Measurements from ENCODE around the gene POU4F2. TPM values are rescaled to one million over a fixed set of nuclear protein-coding genes. Genes with fewer than 3 reads are reported as not detected.

POU4F2 gene
- total RNA-seq, 1 experiment from 2014 or later, result not detected

- no peak overlapping the region for H3K56ac ChIP-seq (ENCODE audit: insufficient read length, low read depth, low read length)
- no peak overlapping the region for H3K27ac ChIP-seq (ENCODE audit: insufficient read length, low read depth, low read length)
- H2BK12ac ChIP-seq (ENCODE audit: insufficient read length, low read depth, low read length), result no peak overlapping the region
- H3K27me3 ChIP-seq (ENCODE audit: insufficient read depth, low read length), result peaks cover 88% of the 10 kb centered on the region
- H3K27me3 Mint-ChIP-seq (ENCODE audit: low read depth), result peaks cover 99% of the 10 kb centered on the region
- no peak overlapping the region for H3K23ac ChIP-seq (ENCODE audit: insufficient read length, low read depth, low read length)
- no peak overlapping the region; a peak in 1 of 7 replicates for H3K27ac Mint-ChIP-seq
- H3K14ac ChIP-seq (ENCODE audit: insufficient read depth, low read length), result no peak overlapping the region
- no peak overlapping the region for H3K4ac ChIP-seq (ENCODE audit: low read depth, low read length)
- WGBS (ENCODE audit: extremely low coverage, insufficient read length, low lambda C conversion rate), result no CpG with 5 or more reads among the region's 4 CpGs
- no peak overlapping the region for H4K91ac ChIP-seq (ENCODE audit: insufficient read length, low read depth, low read length)
- no peak overlapping the region; a peak in 1 of 5 replicates for H3K4me3 Mint-ChIP-seq
- H3K9ac ChIP-seq (ENCODE audit: extremely low read depth, insufficient read length, low read length), result no peak overlapping the region
- H3K4me2 ChIP-seq (ENCODE audit: insufficient read depth, insufficient read length, low read length), result no peak overlapping the region
- H3K4me1 Mint-ChIP-seq, result peaks cover 13 to 32% of the 10 kb centered on the region in 2 experiments
- no peaks in the 10 kb centered on the region for H3K4me1 ChIP-seq (ENCODE audit: insufficient read depth, low read length)
- DNase-seq, result no peak
- no peak overlapping the region for H3T11ph ChIP-seq (ENCODE audit: low read length)
- H4K8ac ChIP-seq (replicated peaks; ENCODE audit: insufficient read length, low read depth, low read length), result no peak overlapping the region
- no peak overlapping the region for H2BK15ac ChIP-seq (ENCODE audit: low read depth, low read length)
- no peak overlapping the region for H2AK5ac ChIP-seq (ENCODE audit: insufficient read length, low read length)
- no peak overlapping the region for H4K5ac ChIP-seq (ENCODE audit: insufficient read length, low read depth, low read length)
- H2AFZ ChIP-seq (ENCODE audit: low read length), result no peak overlapping the region
- peaks cover 0 to 2% (median 0%) of the 10 kb centered on the region in 3 experiments; a peak in 2 of 7 replicates for H3K36me3 Mint-ChIP-seq (ENCODE audit: insufficient read depth in 1 of 3, low read depth in 3 of 3)
- H3K9me3 ChIP-seq (ENCODE audit: control insufficient read depth, low read depth, low read length), result no peaks in the 10 kb centered on the region
- no peak overlapping the region for H2BK20ac ChIP-seq (ENCODE audit: low read depth, low read length, poor library complexity, severe bottlenecking)
- TF ChIP-seq, protein P1, sequence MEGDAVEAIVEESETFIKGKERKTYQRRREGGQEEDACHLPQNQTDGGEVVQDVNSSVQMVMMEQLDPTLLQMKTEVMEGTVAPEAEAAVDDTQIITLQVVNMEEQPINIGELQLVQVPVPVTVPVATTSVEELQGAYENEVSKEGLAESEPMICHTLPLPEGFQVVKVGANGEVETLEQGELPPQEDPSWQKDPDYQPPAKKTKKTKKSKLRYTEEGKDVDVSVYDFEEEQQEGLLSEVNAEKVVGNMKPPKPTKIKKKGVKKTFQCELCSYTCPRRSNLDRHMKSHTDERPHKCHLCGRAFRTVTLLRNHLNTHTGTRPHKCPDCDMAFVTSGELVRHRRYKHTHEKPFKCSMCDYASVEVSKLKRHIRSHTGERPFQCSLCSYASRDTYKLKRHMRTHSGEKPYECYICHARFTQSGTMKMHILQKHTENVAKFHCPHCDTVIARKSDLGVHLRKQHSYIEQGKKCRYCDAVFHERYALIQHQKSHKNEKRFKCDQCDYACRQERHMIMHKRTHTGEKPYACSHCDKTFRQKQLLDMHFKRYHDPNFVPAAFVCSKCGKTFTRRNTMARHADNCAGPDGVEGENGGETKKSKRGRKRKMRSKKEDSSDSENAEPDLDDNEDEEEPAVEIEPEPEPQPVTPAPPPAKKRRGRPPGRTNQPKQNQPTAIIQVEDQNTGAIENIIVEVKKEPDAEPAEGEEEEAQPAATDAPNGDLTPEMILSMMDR (conservative IDR thresholded peaks at IDR 0.05), result no peak
- peaks cover 0 to 6% of the 10 kb centered on the region in 2 experiments; a peak in 2 of 5 replicates for H3K9me3 Mint-ChIP-seq
- H2BK5ac ChIP-seq (ENCODE audit: insufficient read length, low read length), result no peak overlapping the region
- no peaks in the 10 kb centered on the region for H4K20me1 ChIP-seq (ENCODE audit: control insufficient read depth, insufficient read depth, insufficient read length)
- no peak overlapping the region for H2BK120ac ChIP-seq (ENCODE audit: low read depth, low read length, poor library complexity, severe bottlenecking)
- no peaks in the 10 kb centered on the region for H3K79me2 ChIP-seq (ENCODE audit: insufficient read depth, low read length)
- peaks cover 7% of the 10 kb centered on the region for H3K23me2 ChIP-seq (ENCODE audit: insufficient read length, low read depth, low read length, poor library complexity, severe bottlenecking)
- H3K79me1 ChIP-seq (ENCODE audit: insufficient read depth, low read depth, low read length, poor library complexity, severe bottlenecking), result no peaks in the 10 kb centered on the region
- no peak overlapping the region for H3K18ac ChIP-seq (ENCODE audit: insufficient read length, low read depth, low read length)
Observed at GRCh38 chr4:146650034-146650433, 11.3 kb downstream of the POU4F2 start.
